ENCODE data around the gene PLEKHA7. TPM values are rescaled to one million over a fixed set of nuclear protein-coding genes. Genes with fewer than 3 reads are reported as not detected.
"Not testable (repeated sequence)": the region's sequence is repeated elsewhere in the genome, so short reads cannot be mapped to it uniquely, and the experiment has no call there.

The PLEKHA7 gene
- total and polyA plus RNA-seq, 7 donors = 0.74 to 2.6 (median 1.2) TPM

GRCh38 chr11:16911186-16911585, 103.0 kb downstream of the PLEKHA7 start:
- intact Hi-C loops (cut with DNase I) = no loop called here

GRCh38 chr11:16909359-16910035, 104.7 kb downstream of the PLEKHA7 start:
- WGBS, 3 donors = 75 to 80% (median 78%) methylated on average over 3 of the region's 3 CpGs

More at GRCh38 chr11:16911186-16911585, 103.0 kb downstream of the PLEKHA7 start:
- Histone ChIP-seq H3K36me3 (ENCODE audit: insufficient read depth in 1 of 2, low read depth in 1 of 2) (no peaks in the 10 kb centered on the region), H3K27me3 (ENCODE audit: insufficient read depth in 3 of 3, low read length in 2 of 3) (no peaks in the 10 kb centered on the region), H3K4me1 (no peaks in the 10 kb centered on the region), H3K9me3 (no peaks in the 10 kb centered on the region), H3K27ac (no peak overlapping the region), H3K4me3 (no peak overlapping the region)
- DNase-seq (no peak), ATAC-seq (no peak)
- 75 to 86% (median 75%) methylated on average over 4 of the region's 4 CpGs for WGBS, 3 donors
- no peak for TF ChIP-seq CTCF (IDR thresholded peaks at IDR 0.05)

GRCh38 chr11:16905375-16905774, 108.8 kb downstream of the PLEKHA7 start:
- H3K4me1 ChIP-seq = no peaks in the 10 kb centered on the region
- intact Hi-C loops (cut with DNase I) = no loop called here
- no peaks in the 10 kb centered on the region for H3K9me3 ChIP-seq
- TF ChIP-seq CTCF (IDR thresholded peaks at IDR 0.05) = no peak
- whole genome bisulfite sequencing, 3 donors = 81 to 91% (median 87%) methylated on average over 1 of the region's 1 CpG
- no peak overlapping the region for H3K4me3 ChIP-seq
- no peaks in the 10 kb centered on the region for H3K27me3 ChIP-seq (ENCODE audit: insufficient read depth in 3 of 3, low read length in 2 of 3)
- H3K27ac ChIP-seq = no peak overlapping the region
- DNase-seq (no peak), ATAC-seq (no peak)
- no peaks in the 10 kb centered on the region for H3K36me3 ChIP-seq (ENCODE audit: insufficient read depth in 1 of 2, low read depth in 1 of 2)

More at GRCh38 chr11:16909359-16910035, 104.7 kb downstream of the PLEKHA7 start:
- Histone ChIP-seq H3K9me3 (no peaks in the 10 kb centered on the region), H3K4me3 (no peak overlapping the region), H3K27ac (no peak overlapping the region), H3K4me1 (no peaks in the 10 kb centered on the region), H3K27me3 (ENCODE audit: insufficient read depth in 3 of 3, low read length in 2 of 3) (no peaks in the 10 kb centered on the region), H3K36me3 (ENCODE audit: insufficient read depth in 1 of 2, low read depth in 1 of 2) (no peaks in the 10 kb centered on the region)
- DNase-seq (no peak), ATAC-seq (no peak)
- no peak for TF ChIP-seq CTCF (IDR thresholded peaks at IDR 0.05)
- intact Hi-C loops (cut with DNase I) = no loop called here

- H3K27me3 ChIP-seq (ENCODE audit: insufficient read depth in 3 of 3, low read length in 2 of 3); H3K9me3 ChIP-seq; H3K4me3 ChIP-seq; H3K27ac ChIP-seq; H3K4me1 ChIP-seq; H3K36me3 ChIP-seq (ENCODE audit: insufficient read depth in 1 of 2, low read depth in 1 of 2); DNase-seq; intact Hi-C loops (cut with DNase I); ATAC-seq: not testable (repeated sequence)
- WGBS, 3 donors = 94 to 99% (median 99%) methylated on average over 2 of the region's 2 CpGs
Measured at GRCh38 chr11:16904761-16905160, 109.5 kb downstream of the PLEKHA7 start.

- intact Hi-C loops (cut with DNase I) = no loop called here
- TF ChIP-seq CTCF (IDR thresholded peaks at IDR 0.05) = no peak
- no peak for DNase-seq
- H3K36me3 ChIP-seq (ENCODE audit: insufficient read depth in 1 of 2, low read depth in 1 of 2) = no peaks in the 10 kb centered on the region
- no peaks in the 10 kb centered on the region for H3K27me3 ChIP-seq (ENCODE audit: insufficient read depth in 3 of 3, low read length in 2 of 3)
- 68 to 76% (median 74%) methylated on average over 2 of the region's 2 CpGs for WGBS, 3 donors
- no peak overlapping the region for H3K27ac ChIP-seq
- no peaks in the 10 kb centered on the region for H3K4me1 ChIP-seq
- ATAC-seq = no peak
- no peaks in the 10 kb centered on the region for H3K9me3 ChIP-seq
- H3K4me3 ChIP-seq = no peak overlapping the region
Measured at GRCh38 chr11:16902781-16903378, 111.3 kb downstream of the PLEKHA7 start.
